Measurements from ENCODE around the gene CYFIP1. TPM values are rescaled to one million over a fixed set of nuclear protein-coding genes. Genes with fewer than 3 reads are reported as not detected.

CYFIP1 gene
- polyA plus RNA-seq, 2 of the 4 experiments (the other 2 are of a cell fraction), result 68.2 to 69.4 TPM

DNA sequence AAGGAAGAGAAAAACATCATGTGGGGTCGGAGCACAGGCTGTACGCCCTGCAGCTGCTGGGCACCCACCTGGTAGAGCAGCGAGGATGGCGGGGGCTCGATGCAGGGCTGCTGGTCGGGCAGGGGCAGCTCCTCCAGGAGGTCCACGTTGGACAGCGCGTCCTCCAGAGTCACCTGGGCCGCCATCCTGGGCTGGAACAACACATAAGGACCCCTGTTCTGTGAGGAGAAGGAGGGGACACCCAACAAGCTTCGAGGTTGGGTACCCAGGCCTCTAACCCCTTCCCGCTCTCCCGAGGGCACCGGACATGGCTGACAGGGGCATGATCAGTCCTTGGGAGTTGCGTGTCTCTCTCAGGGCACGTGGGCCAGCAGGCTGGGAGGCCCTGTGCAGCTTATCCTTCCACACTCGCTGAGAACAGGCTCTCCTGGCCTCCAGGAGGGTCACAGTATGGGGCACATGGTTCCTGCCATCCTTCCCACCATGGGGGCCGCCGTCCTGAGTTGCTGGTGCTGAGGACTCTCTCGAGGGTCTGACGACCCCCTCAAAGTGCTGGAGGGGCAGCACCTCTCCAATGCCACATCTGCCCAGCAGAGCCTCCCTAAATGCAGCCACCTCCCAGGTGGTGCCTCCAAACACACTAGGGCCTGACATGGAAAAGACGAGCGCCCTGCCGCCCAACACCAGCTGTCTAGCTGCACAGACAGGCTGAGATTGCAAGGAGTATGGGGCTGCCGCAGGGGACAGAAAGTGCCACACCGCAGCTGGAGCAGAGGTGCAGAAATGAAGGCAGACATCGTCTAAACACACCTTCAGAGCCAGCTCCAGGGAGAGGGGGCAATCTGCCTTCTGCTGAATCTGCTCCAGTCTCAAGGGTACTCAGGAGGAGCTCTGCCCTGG, 32.8 kb downstream of the CYFIP1 start:
- H3K4me3 ChIP-seq, result no peak overlapping the region
- H3K4me1 ChIP-seq, result no peaks in the 10 kb centered on the region
- no peak for FAIRE-seq
- H3K4me2 ChIP-seq, result no peak overlapping the region
- ChIA-PET POLR2A (no interaction called here), CTCF (interaction anchor here (0.9 to 1.2 kb wide), 3 partner anchors 10 to 16 kb away, joined by 3 read pairs; no protein-coding TSS in a partner anchor)
- no peak for DNase-seq (ENCODE audit: low read depth in 1 of 2, low spot score in 1 of 2)
- no peak overlapping the region for H3K27ac ChIP-seq
- no peaks in the 10 kb centered on the region for H3K9me3 ChIP-seq
- ATAC-seq, result no peak; a peak in 1 of 6 replicates
- 88% methylated on average over 25 of the region's 27 CpGs for WGBS (ENCODE audit: missing lambda C conversion rate)
- TF ChIP-seq HOXB5 (CRISPR knock-in tag; IDR thresholded peaks at IDR 0.05) (no peak), BHLHE40 (IDR thresholded peaks at IDR 0.05; ENCODE audit: low read depth, low read length) (no peak), KDM5A (IDR thresholded peaks at IDR 0.05) (no peak)
- TF ChIP-seq, protein P1, sequence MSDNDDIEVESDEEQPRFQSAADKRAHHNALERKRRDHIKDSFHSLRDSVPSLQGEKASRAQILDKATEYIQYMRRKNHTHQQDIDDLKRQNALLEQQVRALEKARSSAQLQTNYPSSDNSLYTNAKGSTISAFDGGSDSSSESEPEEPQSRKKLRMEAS (IDR thresholded peaks at IDR 0.05), result no peak

DNA sequence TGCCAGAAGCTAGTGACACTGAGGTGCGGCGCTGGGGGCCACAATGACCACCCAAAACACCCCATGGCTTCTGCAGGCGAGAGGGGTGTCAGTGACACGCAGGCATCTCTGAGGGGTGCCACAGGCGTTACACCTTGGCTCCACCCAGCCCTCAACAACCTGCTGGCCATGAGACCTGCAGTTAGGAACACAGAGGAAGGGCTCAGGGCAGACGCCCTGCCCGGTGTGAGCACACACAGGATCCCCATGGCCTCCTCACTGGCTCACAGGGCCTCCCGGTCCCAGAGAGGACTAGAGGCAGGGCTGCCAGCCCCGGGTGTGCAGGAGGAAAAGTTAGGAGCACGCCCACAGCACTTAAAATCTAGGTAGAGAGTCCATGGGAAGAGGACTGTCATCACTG, 35.1 kb downstream of the CYFIP1 start:
- ATAC-seq (no peak), FAIRE-seq (no peak), DNase-seq (ENCODE audit: low read depth in 1 of 2, low spot score in 1 of 2) (no peak)
- H3K4me1 ChIP-seq, result no peaks in the 10 kb centered on the region
- TF ChIP-seq NFE2L2 (conservative IDR thresholded peaks at IDR 0.05; ENCODE audit: low read length) (no peak), NPAS2 (CRISPR knock-in tag; IDR thresholded peaks at IDR 0.05; ENCODE audit: borderline replicate concordance) (no peak), EP300 (IDR thresholded peaks at IDR 0.05) (no peak), ESRRA (IDR thresholded peaks at IDR 0.05; ENCODE audit: borderline replicate concordance, low read length) (no peak), FOSL2 (IDR thresholded peaks at IDR 0.05) (no peak), FOSL2 (CRISPR knock-in tag; IDR thresholded peaks at IDR 0.05) (no peak), RAD21 (conservative IDR thresholded peaks at IDR 0.05 in 1 of 2, IDR thresholded peaks at IDR 0.05 in 1 of 2) (no peak), EHMT2 (IDR thresholded peaks at IDR 0.05; ENCODE audit: low read depth) (no peak)
- TF ChIP-seq, protein P2, sequence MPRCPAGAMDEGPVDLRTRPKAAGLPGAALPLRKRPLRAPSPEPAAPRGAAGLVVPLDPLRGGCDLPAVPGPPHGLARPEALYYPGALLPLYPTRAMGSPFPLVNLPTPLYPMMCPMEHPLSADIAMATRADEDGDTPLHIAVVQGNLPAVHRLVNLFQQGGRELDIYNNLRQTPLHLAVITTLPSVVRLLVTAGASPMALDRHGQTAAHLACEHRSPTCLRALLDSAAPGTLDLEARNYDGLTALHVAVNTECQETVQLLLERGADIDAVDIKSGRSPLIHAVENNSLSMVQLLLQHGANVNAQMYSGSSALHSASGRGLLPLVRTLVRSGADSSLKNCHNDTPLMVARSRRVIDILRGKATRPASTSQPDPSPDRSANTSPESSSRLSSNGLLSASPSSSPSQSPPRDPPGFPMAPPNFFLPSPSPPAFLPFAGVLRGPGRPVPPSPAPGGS (IDR thresholded peaks at IDR 0.05), result no peak
- TF ChIP-seq, protein P3, sequence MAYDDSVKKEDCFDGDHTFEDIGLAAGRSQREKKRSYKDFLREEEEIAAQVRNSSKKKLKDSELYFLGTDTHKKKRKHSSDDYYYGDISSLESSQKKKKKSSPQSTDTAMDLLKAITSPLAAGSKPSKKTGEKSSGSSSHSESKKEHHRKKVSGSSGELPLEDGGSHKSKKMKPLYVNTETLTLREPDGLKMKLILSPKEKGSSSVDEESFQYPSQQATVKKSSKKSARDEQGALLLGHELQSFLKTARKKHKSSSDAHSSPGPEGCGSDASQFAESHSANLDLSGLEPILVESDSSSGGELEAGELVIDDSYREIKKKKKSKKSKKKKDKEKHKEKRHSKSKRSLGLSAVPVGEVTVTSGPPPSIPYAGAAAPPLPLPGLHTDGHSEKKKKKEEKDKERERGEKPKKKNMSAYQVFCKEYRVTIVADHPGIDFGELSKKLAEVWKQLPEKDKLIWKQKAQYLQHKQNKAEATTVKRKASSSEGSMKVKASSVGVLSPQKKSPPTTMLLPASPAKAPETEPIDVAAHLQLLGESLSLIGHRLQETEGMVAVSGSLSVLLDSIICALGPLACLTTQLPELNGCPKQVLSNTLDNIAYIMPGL (CRISPR knock-in tag; IDR thresholded peaks at IDR 0.05; ENCODE audit: borderline replicate concordance), result no peak
- TF ChIP-seq, protein P4, sequence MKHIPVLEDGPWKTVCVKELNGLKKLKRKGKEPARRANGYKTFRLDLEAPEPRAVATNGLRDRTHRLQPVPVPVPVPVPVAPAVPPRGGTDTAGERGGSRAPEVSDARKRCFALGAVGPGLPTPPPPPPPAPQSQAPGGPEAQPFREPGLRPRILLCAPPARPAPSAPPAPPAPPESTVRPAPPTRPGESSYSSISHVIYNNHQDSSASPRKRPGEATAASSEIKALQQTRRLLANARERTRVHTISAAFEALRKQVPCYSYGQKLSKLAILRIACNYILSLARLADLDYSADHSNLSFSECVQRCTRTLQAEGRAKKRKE (CRISPR knock-in tag; IDR thresholded peaks at IDR 0.05; ENCODE audit: low read depth), result no peak
- TF ChIP-seq, protein P5, sequence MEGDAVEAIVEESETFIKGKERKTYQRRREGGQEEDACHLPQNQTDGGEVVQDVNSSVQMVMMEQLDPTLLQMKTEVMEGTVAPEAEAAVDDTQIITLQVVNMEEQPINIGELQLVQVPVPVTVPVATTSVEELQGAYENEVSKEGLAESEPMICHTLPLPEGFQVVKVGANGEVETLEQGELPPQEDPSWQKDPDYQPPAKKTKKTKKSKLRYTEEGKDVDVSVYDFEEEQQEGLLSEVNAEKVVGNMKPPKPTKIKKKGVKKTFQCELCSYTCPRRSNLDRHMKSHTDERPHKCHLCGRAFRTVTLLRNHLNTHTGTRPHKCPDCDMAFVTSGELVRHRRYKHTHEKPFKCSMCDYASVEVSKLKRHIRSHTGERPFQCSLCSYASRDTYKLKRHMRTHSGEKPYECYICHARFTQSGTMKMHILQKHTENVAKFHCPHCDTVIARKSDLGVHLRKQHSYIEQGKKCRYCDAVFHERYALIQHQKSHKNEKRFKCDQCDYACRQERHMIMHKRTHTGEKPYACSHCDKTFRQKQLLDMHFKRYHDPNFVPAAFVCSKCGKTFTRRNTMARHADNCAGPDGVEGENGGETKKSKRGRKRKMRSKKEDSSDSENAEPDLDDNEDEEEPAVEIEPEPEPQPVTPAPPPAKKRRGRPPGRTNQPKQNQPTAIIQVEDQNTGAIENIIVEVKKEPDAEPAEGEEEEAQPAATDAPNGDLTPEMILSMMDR (IDR thresholded peaks at IDR 0.05), result no peak
- TF ChIP-seq, protein P6, sequence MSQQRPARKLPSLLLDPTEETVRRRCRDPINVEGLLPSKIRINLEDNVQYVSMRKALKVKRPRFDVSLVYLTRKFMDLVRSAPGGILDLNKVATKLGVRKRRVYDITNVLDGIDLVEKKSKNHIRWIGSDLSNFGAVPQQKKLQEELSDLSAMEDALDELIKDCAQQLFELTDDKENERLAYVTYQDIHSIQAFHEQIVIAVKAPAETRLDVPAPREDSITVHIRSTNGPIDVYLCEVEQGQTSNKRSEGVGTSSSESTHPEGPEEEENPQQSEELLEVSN (IDR thresholded peaks at IDR 0.05; ENCODE audit: borderline replicate concordance, low read depth), result no peak
- TF ChIP-seq, protein P7, sequence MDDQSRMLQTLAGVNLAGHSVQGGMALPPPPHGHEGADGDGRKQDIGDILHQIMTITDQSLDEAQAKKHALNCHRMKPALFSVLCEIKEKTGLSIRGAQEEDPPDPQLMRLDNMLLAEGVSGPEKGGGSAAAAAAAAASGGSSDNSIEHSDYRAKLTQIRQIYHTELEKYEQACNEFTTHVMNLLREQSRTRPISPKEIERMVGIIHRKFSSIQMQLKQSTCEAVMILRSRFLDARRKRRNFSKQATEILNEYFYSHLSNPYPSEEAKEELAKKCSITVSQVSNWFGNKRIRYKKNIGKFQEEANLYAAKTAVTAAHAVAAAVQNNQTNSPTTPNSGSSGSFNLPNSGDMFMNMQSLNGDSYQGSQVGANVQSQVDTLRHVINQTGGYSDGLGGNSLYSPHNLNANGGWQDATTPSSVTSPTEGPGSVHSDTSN (IDR thresholded peaks at IDR 0.05), result no peak
- H3K4me3 ChIP-seq, result no peak overlapping the region
- ChIA-PET POLR2A (no interaction called here), CTCF (no interaction called here)
- H3K27ac ChIP-seq, result no peak overlapping the region
- H3K9me3 ChIP-seq, result no peaks in the 10 kb centered on the region
- no peak overlapping the region for H3K4me2 ChIP-seq
- 89% methylated on average over 10 of the region's 10 CpGs for WGBS (ENCODE audit: missing lambda C conversion rate)
